GM19099 (cell line): ENCODE results near the gene FAM20C.

ENCODE experiments used
- POLR2A ChIP-seq: IDR thresholded peaks from 3 replicates; pipeline ENCODE4 v1.6.1; 2011; ENCODE audit warnings: low read depth; ENCODE audit not compliant: insufficient read length; ENCODE audit errors: extremely low read depth

FAM20C gene

DNA sequence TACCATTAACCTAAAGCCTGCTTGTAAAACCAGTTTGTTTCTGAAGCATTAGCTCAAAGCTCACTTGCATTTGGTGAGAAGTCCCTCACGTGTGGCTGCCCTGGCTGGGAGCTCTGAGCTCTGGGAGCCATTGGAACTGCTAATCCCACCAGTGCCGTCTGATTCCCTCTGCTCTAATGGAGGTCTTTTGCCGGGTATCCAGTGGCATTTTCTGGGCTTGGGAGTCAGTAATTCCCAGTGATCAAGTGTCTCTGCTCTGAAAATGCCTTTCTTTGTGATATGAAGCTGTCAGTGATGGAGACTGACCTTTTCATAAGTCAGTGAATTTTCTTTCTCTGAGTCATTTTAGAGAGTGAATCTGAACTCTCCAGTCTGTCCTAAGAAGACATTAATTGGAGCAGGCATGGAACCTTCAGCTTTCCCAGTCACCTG, 36.9 kb upstream of the FAM20C start:
- TF ChIP-seq POLR2A = no peak

DNA sequence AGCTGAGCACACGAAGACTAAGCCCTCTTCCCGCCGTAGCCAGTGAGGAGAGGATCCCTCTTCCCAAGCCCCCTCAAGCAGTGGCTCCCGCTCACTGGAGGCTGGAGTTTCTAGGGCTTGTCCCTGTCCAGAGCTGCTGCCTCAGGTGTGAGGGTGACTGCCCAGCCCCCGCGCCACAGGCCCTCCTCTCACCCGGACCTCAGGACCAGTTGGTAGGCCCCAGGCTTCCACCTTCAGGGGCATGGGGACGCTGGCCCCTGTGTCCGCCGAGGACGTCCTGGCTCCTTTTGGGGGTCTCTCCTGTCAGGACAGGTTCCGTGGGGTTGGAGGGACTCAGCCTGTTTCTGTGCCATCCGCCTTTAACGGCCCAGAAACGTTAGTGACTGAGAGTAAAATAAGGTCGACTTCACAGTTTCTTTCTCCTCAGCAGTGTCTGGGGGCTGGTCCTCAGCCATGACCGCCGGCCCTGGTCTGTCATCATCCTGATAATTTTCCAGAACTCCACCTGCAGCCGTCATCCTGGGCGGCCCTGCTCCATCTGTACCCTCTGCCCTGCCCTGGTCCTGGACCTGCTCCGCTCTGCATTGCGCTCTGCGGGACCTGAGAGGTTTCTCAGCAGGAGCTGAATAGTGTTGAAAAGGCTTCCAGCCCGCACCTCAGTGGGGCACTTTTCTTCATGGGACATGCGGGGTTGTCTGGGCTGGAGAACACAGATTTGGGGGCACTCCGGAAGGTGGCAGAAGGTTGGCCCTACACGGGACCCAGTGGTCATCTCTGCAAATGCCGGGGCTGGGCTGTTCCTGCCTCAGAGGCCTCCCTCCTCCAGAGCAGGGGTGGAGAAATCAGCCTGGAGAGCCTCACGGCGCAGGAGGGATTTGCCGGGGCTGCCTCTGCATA, 36.0 kb upstream of the FAM20C start:
- TF ChIP-seq POLR2A = no peak

DNA sequence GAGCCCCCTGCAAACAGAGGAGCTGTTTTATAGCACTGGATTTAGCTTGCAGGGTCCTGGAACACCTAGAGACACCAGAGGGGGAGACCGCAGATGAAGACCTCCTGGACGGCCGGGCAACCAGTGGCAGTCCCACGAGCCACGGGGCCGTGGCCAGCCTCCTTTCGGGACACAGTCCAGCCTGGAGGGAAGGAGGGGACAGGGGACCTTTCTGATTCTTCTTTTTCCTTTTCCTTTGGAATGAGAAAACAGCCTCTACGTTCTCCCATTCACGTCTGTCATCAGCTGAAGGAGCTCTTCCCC, 35.4 kb upstream of the FAM20C start:
- TF ChIP-seq POLR2A = no peak

DNA sequence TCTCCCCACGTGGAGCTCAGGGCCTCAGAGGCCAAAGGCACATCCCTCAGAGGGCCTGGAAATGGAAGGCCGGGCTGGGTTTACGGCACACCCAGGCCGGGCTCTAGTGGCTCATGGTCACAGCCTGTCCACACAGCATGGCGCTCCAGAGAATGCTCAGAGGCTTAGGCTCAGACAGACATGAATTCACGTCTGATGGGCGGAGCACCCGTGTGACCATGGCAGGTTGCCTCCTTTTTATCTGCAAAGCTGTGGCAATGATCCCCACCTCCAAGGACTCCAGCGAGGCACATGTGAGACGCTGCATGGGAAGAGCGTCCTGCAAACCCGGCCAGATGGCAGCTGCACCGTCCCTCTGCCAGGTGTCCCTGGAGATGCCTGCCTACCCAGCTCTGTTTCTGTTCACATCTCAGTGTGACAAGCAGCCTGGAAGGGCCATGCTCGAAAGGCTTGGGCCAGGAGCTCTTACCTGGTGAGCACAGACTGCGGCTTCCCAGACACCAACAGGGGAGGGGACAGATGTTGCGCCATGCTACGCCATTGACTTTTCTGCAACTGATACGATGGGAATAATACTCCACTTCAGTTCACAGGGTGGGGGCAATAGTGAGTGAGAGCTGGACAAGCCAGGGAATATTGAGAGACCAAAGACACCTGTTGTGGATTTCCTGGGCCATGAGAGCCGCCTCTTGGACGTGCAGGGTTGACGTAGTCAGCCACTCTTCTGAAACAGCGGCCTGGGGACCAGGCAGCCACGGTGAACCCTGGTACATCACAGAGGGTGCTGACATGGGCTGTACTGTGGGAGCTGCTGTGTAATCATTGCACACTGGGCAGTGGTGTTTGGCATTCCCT, 34.4 kb upstream of the FAM20C start:
- no peak for TF ChIP-seq POLR2A

DNA sequence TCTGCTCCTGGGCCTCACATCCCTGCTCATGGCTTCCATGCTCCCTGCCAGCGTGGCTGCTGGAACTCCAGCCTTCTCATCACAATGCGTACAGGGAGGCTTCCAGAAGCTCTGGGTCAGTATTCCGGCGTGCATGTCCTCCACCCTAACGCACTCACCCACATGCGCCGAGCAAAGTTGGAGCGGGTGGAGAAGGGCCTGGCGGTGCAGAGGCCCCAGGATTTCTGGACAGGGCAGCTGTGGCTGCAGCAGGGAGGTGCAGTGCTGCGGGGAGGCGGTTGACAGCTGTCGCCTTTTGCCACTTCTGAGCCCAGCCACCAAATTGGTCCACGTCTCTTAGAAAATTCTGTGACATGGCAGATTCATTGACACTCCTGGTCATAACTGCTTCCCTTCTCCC, 33.6 kb upstream of the FAM20C start:
- TF ChIP-seq POLR2A = no peak

DNA sequence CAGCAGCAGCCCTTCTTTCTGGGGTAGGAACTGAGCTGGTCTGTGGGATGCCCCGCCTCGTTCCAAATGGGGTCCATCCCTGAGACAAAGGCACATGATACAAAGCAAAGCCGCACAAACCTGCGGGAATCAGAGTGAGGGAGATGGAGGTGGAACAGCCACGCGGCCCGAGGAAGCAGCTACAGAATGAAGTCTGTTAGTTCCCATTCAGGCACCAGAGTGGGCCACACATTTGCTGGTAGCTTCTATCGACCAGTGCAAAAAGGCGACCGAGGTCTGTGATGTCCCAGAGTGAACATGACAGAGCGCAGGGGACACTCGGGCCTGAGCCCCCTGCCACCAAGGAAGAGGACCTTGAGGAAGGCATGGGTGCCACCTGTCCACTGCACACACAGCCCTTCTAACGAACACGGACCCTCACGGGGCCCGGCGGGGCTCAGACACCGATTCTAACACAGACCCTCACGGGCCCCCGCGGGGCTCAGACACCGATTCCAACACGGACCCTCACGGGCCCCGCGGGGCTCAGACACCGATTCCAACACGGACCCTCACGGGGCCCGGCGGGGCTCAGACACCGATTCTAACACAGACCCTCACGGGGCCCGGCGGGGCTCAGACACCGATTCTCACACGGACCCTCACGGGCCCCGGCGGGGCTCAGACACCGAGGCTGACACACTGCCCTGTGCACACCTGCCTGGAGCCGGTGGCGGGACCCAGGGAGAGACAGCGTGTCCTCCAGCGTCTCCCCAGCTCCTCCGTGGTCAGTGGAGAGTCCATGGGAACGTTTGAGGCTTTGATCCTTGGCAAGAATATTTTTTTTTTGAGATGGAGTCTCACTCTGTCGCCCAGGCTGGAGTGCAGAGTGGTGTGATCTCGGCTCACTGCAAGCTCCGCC, 32.8 kb upstream of the FAM20C start:
- no peak for TF ChIP-seq POLR2A

DNA sequence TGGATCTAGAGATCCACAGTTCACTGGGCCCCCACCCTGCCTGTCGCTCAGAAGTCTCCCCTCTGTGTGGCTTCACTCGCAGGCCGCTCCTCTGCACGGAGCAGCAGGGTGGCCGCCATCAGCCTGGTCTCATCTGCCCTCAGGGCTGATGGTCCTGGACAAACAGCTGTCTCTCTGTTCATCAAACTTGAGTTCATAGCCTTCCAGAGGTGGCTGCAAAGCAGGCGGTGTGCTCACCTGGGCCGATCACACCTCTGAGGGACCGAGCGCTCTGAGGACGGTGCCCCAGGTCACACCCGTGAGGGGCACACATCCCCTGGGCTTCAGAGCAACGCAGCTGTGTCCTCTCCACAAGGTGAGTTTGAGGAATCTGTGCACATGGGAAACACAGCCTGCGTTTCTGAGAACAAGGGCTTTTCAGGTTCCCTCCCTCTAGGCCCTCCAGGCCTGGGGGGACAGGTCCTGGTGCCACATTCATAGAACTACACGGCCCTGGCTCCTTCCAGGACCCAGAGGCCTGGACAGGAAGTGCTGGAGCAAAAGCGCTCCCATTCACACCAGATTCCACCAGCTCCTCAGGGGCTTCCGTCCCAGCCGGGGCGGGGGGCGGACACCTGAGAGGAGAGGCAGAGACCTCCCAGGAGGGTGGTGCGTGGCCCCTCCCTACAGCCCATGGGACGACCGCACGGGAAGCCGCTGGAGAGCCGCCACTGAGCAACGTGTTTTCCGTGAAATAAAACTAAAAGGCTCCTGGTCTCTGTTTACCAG, 31.2 kb upstream of the FAM20C start:
- no peak for TF ChIP-seq POLR2A

DNA sequence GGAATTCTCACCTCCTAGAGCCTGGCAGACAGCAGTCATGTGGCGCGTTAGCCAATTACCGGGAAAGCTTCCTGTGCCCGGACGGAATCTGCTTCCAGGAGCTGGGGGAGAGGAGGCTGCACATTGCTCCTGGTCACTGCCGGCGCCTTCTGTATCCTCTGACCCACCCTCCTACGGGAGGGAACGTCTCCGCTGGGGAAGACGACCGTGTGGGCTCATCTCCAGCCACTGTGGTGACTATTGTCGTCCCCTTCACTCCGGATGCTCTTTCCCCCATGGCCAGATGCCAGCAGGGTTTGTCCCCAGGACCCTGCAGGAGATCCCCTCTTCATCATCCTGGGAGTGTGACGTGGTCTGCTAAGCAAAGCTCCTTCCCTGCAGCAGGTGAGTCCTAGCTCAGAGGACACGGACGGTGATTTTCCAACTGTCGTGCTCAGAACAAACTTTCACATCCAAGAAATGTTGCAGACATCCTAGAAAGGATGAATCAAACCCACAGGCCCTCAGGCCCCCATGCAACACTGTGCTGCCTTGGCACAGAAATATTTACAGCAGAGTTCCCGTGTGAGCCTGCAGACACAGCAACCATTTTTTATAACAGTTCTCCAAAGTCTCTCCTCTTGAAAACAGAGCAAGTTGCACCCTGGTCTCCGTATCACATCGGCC, 29.6 kb upstream of the FAM20C start:
- TF ChIP-seq POLR2A = no peak

DNA sequence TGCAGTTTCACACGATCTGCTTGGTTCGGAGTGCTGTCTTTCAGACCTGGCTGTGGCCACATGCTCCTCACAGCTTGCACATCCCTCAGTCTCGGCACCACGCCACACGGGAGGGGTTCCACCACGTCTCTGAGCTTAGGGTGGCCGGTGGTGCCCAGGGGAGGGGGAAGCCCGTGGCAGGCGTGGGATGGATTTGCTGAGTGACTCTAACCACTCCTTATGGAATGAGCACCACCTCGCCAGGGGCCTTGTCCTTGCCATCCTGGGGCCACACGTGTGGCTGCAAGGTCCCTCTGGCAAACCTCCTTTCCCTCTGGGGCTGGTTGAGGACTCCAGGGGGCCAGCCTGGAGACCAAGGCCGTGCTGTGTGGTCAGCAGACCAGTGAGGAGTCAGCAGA, 29.1 kb upstream of the FAM20C start:
- no peak for TF ChIP-seq POLR2A

DNA sequence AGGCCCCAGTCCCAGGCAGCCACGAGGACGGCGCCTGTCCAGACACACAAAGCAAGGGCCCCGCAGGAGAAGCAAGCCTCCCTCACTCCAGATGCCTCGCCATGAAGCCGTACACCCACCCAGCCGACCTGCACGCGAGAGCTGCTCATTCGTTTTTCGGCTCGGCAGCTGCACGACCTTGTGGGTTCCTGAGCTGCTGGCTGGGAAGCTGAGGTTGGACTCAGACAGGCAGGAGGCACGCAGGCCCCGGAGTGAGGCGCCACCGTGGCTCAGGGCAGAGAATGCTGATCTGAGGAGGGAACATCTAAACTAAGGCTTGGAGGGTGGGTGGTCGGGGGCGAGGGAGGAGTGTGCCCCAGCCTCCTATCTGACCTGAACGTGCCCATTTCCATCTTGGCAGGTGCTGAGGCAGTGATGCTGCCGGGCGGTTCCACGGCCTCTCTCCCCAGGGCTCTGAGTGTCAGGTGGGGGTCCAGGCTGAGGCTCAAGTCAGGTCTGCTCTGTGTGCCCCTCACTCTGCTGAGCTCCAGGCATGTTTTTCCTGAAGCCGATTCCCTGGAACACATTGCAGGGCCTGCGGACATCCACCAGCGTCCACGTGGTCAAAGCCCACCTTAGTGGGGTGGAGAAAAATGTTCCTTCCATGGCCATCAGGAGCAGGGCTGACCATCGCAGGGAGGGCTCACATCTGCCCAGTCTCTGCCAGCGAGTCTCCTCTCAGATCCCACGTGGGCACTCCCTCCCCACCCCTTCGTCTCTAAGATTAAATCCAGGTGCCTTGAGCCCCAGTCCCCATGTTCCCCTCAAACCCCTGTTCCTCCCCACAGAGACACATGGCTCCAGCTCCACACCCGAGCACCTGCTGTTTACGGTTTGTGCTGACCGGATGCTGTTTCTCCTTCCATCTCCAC, 28.1 kb upstream of the FAM20C start:
- no peak for TF ChIP-seq POLR2A

DNA sequence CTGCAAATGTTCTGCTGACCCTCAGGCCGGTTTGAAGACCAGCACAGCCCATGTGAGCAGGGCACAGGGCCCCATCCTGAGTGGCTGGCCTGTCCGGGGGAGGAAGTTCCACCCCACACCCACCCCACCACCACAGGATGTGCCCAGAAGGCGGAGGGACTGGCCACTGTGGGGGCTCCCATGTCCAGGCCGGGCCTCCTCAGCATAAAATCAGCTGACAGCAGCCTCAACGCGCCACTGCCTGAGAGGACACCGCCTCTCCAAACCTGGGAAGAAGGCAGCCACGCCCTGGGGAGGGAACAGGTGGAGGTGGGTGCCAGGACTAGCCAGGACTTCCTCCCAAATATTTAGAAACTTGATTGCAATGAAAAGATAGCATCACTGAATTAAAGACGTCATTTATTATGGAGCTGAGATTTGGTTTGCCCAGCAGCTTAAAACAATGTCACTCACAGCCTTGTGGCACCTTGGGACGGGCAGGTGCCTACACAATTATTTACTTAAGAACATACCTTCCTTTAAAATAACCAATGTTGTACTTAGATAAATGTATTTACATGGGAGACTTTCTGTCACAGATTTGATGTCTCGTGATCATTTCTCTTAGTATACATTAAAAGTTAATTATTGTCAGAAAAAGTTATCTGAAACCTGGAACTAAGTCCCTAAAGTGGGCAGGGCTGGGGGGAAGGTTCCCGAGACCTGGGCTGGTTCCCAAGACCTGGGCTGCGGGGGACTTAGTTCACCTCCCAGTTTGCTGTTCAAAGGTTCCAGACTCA, 27.3 kb upstream of the FAM20C start:
- no peak for TF ChIP-seq POLR2A
